Uterus (tissue), 2 donors: ENCODE data around the gene TBC1D5.

Experiments
- CTCF ChIP-seq, 4 experiments: fragments of 200-600 bp in 2 of 4; fragments of 450-650 bp in 2 of 4; sonication (generic) in 2 of 4; IDR thresholded peaks; one replicate each; pipeline ENCODE4 v1.5.1; 2016 to 2019; ENCODE audit warnings: antibody characterized with exemption in 4 of 4, mild to moderate bottlenecking in 2 of 4, moderate library complexity in 1 of 4
- POLR2A ChIP-seq, 2 donors: fragments of 450-650 bp; IDR thresholded peaks; one replicate each; pipeline ENCODE4 v1.6.1; 2016; ENCODE audit warnings: antibody characterized with exemption in 2 of 2, mild to moderate bottlenecking in 1 of 2, moderate library complexity in 1 of 2

DNA sequence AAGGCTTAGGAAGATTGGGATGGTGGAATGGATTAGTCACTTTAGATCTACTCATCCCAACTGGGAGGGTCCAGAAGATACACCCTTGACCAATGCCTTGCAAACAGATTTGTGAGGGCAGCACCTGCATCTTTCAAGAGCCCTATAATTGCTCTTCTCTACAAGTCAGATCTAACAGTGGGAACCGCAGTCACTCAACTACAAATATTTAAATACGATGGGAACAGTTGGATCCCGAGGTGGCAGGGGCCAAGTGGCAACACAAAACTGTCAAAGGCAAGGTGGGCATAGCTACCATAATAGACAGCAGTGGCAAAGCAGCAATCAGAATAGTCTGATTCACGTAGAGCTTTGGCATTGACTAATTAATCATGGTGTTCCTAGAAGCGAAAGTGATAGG lies 152.0 kb downstream of the TBC1D5 start:
- TF ChIP-seq CTCF (IDR thresholded peaks at IDR 0.05) (no peak), POLR2A (IDR thresholded peaks at IDR 0.05) (no peak)
